Fibroblast of the aortic adventitia (primary cell): Measurements from ENCODE around the gene NIBAN1. TPM values are rescaled to one million over a fixed set of nuclear protein-coding genes. Genes with fewer than 3 reads are reported as not detected.
"Not testable (repeated sequence)": the region's sequence is repeated elsewhere in the genome, so short reads cannot be mapped to it uniquely, and the experiment has no call there.

Experiments
- DNase-seq: peaks from one replicate; pipeline ENCODE4 v3.0.0-alpha.2; 2010; ENCODE audit warnings: low read depth
- H3K4me3 ChIP-seq: 2 replicates; pipeline ENCODE4 v1.5.1; 2011; ENCODE audit warnings: low read depth, mild to moderate bottlenecking, control low read depth, low read length, moderate library complexity
- CTCF ChIP-seq: IDR thresholded peaks from 2 replicates; pipeline ENCODE4 v1.5.1; 2011; ENCODE audit warnings: mild to moderate bottlenecking, low read length, control low read depth, inconsistent platforms; ENCODE audit not compliant: insufficient read depth
- total RNA-seq: library from RNA; depleted of rRNA; stranded (reverse); fragments of >200 nt; gene quantifications from 2 replicates; pipeline ENCODE4 v1.2.3, GENCODE V29; 2012; ENCODE audit warnings: low replicate concordance

Gene NIBAN1
- total RNA-seq, 1 donor: 121 TPM

- no peak overlapping the region for H3K4me3 ChIP-seq
- no peak for TF ChIP-seq CTCF
- DNase-seq: no peak
These were observed 34.5 kb upstream of the NIBAN1 start for GRCh38 chr1:185008838-185009237.

- H3K4me3 ChIP-seq: not testable (repeated sequence)
These were observed 27.1 kb upstream of the NIBAN1 start for GRCh38 chr1:185001312-185001880.

GRCh38 chr1:184999974-185000373, 25.7 kb upstream of the NIBAN1 start:
- not testable (repeated sequence) for H3K4me3 ChIP-seq, DNase-seq

More at GRCh38 chr1:185001312-185001880, 27.1 kb upstream of the NIBAN1 start:
- DNase-seq: not testable (repeated sequence)

GRCh38 chr1:184994301-184994700, 20.0 kb upstream of the NIBAN1 start:
- no peak for DNase-seq
- no peak for TF ChIP-seq CTCF

GRCh38 chr1:184992271-184992670, 18.0 kb upstream of the NIBAN1 start:
- no peak for DNase-seq
- TF ChIP-seq CTCF: no peak
- no peak overlapping the region for H3K4me3 ChIP-seq

More at GRCh38 chr1:184994301-184994700, 20.0 kb upstream of the NIBAN1 start:
- H3K4me3 ChIP-seq: no peak overlapping the region

GRCh38 chr1:184990204-184990603, 15.9 kb upstream of the NIBAN1 start:
- no peak for TF ChIP-seq CTCF
- DNase-seq: peak; percentile 8
- no peak overlapping the region for H3K4me3 ChIP-seq

- H3K4me3 ChIP-seq: no peak overlapping the region
- TF ChIP-seq CTCF: no peak
These were observed 14.2 kb upstream of the NIBAN1 start for GRCh38 chr1:184988506-184988905.

GRCh38 chr1:184987696-184988095, 13.4 kb upstream of the NIBAN1 start:
- no peak overlapping the region for H3K4me3 ChIP-seq
- TF ChIP-seq CTCF: no peak
- no peak for DNase-seq

More at GRCh38 chr1:184988506-184988905, 14.2 kb upstream of the NIBAN1 start:
- peak; percentile 21 for DNase-seq
